ENCODE measurements around the gene COX17.

The COX17 gene

DNA sequence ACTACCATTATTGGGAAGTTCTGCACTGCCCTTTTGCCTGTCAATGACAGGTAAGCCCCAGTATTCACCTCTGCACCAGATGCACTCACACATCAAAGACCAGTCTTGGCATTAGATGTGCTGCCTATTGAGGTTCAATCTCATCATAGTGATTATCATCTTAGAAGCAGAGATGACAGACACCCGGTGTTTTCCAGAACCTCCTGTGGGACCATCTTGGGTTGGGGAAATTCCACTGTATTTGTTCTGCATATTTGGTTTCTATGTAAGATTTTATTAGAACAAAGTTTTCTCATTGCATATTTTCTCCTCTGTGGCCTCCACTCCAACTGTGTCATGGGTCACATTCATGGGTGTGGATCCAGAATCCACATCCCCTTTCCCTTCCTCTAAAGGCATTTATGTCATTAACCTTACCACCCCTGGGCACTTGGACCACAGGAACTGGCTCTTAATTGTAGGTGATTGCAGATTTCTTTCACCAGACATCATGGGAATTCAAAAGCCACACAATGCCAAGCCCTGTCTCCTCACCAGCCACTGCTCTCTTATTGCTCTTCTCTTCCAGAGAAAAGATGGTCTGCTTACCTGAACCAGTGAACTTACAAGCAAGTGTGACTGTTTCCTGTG is 48.3 kb downstream of the COX17 start:
- no peak for TF ChIP-seq ZNF274 (IDR thresholded peaks at IDR 0.05; ENCODE audit: low read depth, low read length)
- H3K4me3 ChIP-seq (ENCODE audit: low read length): no peak overlapping the region

DNA sequence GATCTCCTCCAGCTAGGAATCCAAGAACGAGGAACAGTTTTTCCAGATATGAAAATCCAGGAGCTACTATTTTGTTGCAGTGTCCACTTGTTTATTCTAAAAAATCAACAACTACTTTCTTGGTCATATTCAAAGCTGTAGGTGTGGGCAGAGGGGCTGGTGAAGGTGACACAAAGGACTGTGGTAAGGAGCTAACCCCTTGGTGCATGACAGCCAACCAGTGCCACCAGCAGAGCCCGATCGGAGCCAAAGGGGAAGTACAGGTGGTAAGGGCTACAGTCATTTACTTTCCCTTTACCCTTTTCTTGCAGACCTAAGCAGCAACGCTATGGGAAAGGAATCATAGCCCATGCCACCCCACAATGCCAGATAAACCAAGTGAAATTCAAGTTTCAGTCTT is 48.8 kb downstream of the COX17 start:
- TF ChIP-seq ZNF274 (IDR thresholded peaks at IDR 0.05; ENCODE audit: low read depth, low read length): no peak
- no peak overlapping the region for H3K4me3 ChIP-seq (ENCODE audit: low read length)

- TF ChIP-seq ZNF274 (IDR thresholded peaks at IDR 0.05; ENCODE audit: low read depth, low read length): no peak
- H3K4me3 ChIP-seq (ENCODE audit: low read length): no peak overlapping the region
Observed at GRCh38 chr3:119627461-119627860, 49.7 kb downstream of the COX17 start.

GRCh38 chr3:119626196-119626595 is 51.0 kb downstream of the COX17 start:
- H3K4me3 ChIP-seq (ENCODE audit: low read length): no peak overlapping the region
- no peak for TF ChIP-seq ZNF274 (IDR thresholded peaks at IDR 0.05; ENCODE audit: low read depth, low read length)

DNA sequence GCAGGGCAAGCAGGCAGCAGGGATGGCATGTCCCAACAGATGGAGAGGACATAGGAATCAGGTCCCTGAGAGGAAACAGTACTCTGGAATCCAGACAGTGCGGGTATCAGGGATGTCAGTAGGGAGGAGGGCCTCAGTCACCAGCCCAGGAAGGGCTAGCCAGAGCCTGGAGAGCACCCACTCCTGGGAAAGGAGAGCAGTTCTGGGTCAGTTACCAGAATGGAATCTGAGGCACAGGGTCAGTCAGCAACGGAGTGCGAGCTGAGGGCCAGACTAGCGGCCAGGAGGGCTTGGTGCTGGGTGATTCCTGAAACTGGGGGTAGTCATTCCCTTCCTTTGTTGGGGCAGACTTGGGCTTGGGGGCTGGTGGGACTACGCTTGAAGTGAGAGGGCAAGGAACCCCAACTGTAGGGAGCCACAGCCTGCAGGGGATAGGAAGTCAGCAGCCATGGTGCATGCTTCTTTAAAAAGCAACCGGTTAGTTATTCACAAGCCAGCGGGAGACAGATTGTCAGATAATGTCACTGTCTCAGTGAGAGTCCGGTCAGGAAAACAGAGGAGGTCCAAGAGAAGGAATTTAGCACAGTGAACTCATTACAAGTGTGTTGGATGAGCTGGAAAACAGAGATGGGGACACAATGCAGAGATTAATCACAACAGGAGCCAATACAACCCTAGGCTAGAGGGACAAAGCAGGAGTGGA is 51.6 kb downstream of the COX17 start:
- H3K4me3 ChIP-seq (ENCODE audit: low read length): no peak overlapping the region
- TF ChIP-seq ZNF274 (IDR thresholded peaks at IDR 0.05; ENCODE audit: low read depth, low read length): no peak

GRCh38 chr3:119624002-119624720 is 53.0 kb downstream of the COX17 start:
- TF ChIP-seq ZNF274 (IDR thresholded peaks at IDR 0.05; ENCODE audit: low read depth, low read length): no peak
- no peak overlapping the region for H3K4me3 ChIP-seq (ENCODE audit: low read length)

DNA sequence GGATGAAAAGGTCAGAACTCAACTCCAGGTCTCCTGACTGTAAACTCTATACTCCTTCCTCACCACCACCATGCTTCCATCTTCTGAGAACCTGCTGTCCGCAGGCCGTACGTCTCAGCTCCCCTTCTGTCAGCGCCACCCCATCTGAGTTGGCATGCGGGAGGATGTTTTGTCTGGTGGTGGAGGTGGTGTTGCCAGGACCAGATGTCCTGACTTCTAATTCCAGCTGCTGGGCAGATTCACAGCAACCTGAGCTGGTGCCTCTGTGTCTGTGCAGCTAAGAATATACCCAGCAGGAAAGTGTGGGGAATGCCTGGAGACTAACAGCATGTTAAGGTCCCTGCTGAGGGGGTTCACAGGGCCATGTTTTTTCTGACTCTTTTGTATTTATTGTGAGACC is 56.3 kb downstream of the COX17 start:
- no peak overlapping the region for H3K4me3 ChIP-seq (ENCODE audit: low read length)
- TF ChIP-seq ZNF274 (IDR thresholded peaks at IDR 0.05; ENCODE audit: low read depth, low read length): no peak
